K562 (cell line): ENCODE measurements around the gene CDC23. TPM values are rescaled to one million over a fixed set of nuclear protein-coding genes. Genes with fewer than 3 reads are reported as not detected.
A peak's percentile ranks its signal among the peaks of the same experiment; 100 is the strongest.

Experiments
- BRD4 ChIP-seq: fragments of 200-600 bp; sonication (generic); IDR thresholded peaks from 2 replicates; pipeline ENCODE4 v1.6.1; 2017; ENCODE audit warnings: inconsistent platforms
- CXXC5 ChIP-seq: fragments of 250-450 bp; sonication (Bioruptor Pico); IDR thresholded peaks from 2 replicates; pipeline ENCODE4 v1.8.0; 2022; ENCODE audit warnings: inconsistent platforms, mild to moderate bottlenecking, moderate library complexity
- HMGN3 ChIP-seq: IDR thresholded peaks from 2 replicates; pipeline ENCODE4 v1.6.1; 2011; ENCODE audit warnings: borderline replicate concordance, low read depth, mild to moderate bottlenecking, mixed read lengths, low read length; ENCODE audit not compliant: insufficient read length; ENCODE audit errors: extremely low read depth
- HOXB6 ChIP-seq: fragments of 250-450 bp; sonication (Bioruptor Pico); IDR thresholded peaks from 2 replicates; pipeline ENCODE4 v1.5.1; 2022; ENCODE audit warnings: mild to moderate bottlenecking, borderline replicate concordance
- KDM5B ChIP-seq: fragments of 200-600 bp; sonication (generic); IDR thresholded peaks from 2 replicates; pipeline ENCODE4 v1.6.1; 2012; ENCODE audit warnings: low read depth, mild to moderate bottlenecking, moderate library complexity, low read length, control low read depth, inconsistent platforms; ENCODE audit not compliant: insufficient replicate concordance
- MEIS2 ChIP-seq: fragments of 450-650 bp; IDR thresholded peaks from 2 replicates; pipeline ENCODE4 v1.6.1; 2014; ENCODE audit warnings: mild to moderate bottlenecking; ENCODE audit not compliant: partially characterized antibody
- MTA3 ChIP-seq: fragments of 450-650 bp; formaldehyde crosslinking; IDR thresholded peaks from 2 replicates; pipeline ENCODE4 v1.6.1; 2017; ENCODE audit warnings: mild to moderate bottlenecking, borderline replicate concordance
- PHF8 ChIP-seq: fragments of 200-600 bp; sonication (generic); IDR thresholded peaks from 2 replicates; pipeline ENCODE4 v1.6.1; 2012; ENCODE audit warnings: mixed run types, mild to moderate bottlenecking, inconsistent platforms, low read length, moderate library complexity, borderline replicate concordance
- POLR2G ChIP-seq: fragments of 200-400 bp; formaldehyde crosslinking; IDR thresholded peaks from 2 replicates; pipeline ENCODE4 v1.6.1; 2017; ENCODE audit warnings: low read depth, mild to moderate bottlenecking, antibody characterized with exemption, low read length, moderate library complexity
- RBM15 ChIP-seq: fragments of 200-400 bp; formaldehyde crosslinking; IDR thresholded peaks from 2 replicates; pipeline ENCODE4 v1.6.1; 2018; ENCODE audit warnings: mild to moderate bottlenecking, low read length, moderate library complexity; ENCODE audit not compliant: insufficient read depth
- SMARCA4 ChIP-seq: fragments of 450-650 bp; IDR thresholded peaks from 2 replicates; pipeline ENCODE4 v1.6.1; 2016
- STAT5A ChIP-seq: IDR thresholded peaks from 2 replicates; pipeline ENCODE4 v1.6.1; 2012; ENCODE audit warnings: low read length, inconsistent platforms, borderline replicate concordance
- ZBTB40 ChIP-seq, 2 experiments: fragments of 450-650 bp in 1 of 2; sonication (generic) in 1 of 2; formaldehyde crosslinking in 1 of 2; IDR thresholded peaks; 2 replicates each; pipeline versions ENCODE4 v1.7.1 to v1.9.0; 2016 to 2022; ENCODE audit warnings: inconsistent platforms in 1 of 2, mild to moderate bottlenecking in 1 of 2, missing genetic modification reagents in 1 of 2
- ZFP1 ChIP-seq: fragments of 450-650 bp; formaldehyde crosslinking; IDR thresholded peaks from 2 replicates; pipeline ENCODE4 v1.4.0; 2020; ENCODE audit warnings: mild to moderate bottlenecking, mixed read lengths
- ZNF316 ChIP-seq: fragments of 450-650 bp; IDR thresholded peaks from 2 replicates; pipeline ENCODE4 v1.6.1; 2016
- polyA plus RNA-seq, 8 experiments: library from polyadenylated mRNA; depleted of rRNA in 4 of 8; stranded (reverse) in 5 of 8; unstranded in 3 of 8; fragments of >200 nt; fragmentation: Nextera tagmentation in 2 of 8; fragmentation: Illumina TruSeq in 1 of 8; extraction: Ambion mirVana in 2 of 8; extraction: Trizol in 1 of 8; gene quantifications; 2 replicates each; pipeline versions ENCODE4 v1.2.1 to v1.2.3, GENCODE V29; 2011 to 2014; ENCODE audit warnings: inconsistent platforms in 1 of 8, missing spikeins in 1 of 8
- total RNA-seq, 7 experiments: library from RNA; depleted of rRNA in 6 of 7; stranded (reverse); fragments of >200 nt in 6 of 7; fragmentation: Illumina TruSeq in 2 of 7; extraction: Trizol in 2 of 7; gene quantifications; 2 replicates each; pipeline versions ENCODE4 v1.2.1 to v1.2.3, GENCODE V29; 2011 to 2021; ENCODE audit warnings: low replicate concordance in 1 of 7

The CDC23 gene
- total and polyA plus RNA-seq, 9 of the 15 experiments (the other 6 are each of a cell fraction or from before 2014, with no cell fraction given) = 34.5 to 157 (median 65.5) TPM

- TF ChIP-seq ZBTB40 (IDR thresholded peaks at IDR 0.05) = peak; percentile 45; the same call in 1 of the 2 replicates
- TF ChIP-seq ZBTB40 (CRISPR knock-in tag; IDR thresholded peaks at IDR 0.05) = no peak
- TF ChIP-seq HMGN3 = peak; percentile 40
- no peak for TF ChIP-seq HOXB6 (CRISPR knock-in tag)
- TF ChIP-seq ZNF316 = no peak
- TF ChIP-seq KDM5B = peak; percentile 51
- peak; percentile 63; the same call in 1 of the 2 replicates for TF ChIP-seq CXXC5
- TF ChIP-seq SMARCA4 = no peak
- peak; percentile 57; the same call in 1 of the 2 replicates for TF ChIP-seq POLR2G
- peak; percentile 9 for TF ChIP-seq MEIS2
- no peak for TF ChIP-seq ZFP1
- TF ChIP-seq STAT5A = 0 out of 2 replicates have a peak, but pooled peaks have one; percentile 10
- peak; percentile 31; the same call in 1 of the 2 replicates for TF ChIP-seq PHF8
- TF ChIP-seq RBM15 = no peak
- TF ChIP-seq MTA3 = 0 out of 2 replicates have a peak, but pooled peaks have one; percentile 28
- TF ChIP-seq BRD4 = no peak; the same call in 1 of the 2 replicates
- TF ChIP-seq, all 486 proteins: peak for 36
Observed at GRCh38 chr5:138241688-138242571, 28.8 kb upstream of the CDC23 start (continued).
